ENCODE measurements around the gene SULF2. TPM values are rescaled to one million over a fixed set of nuclear protein-coding genes. Genes with fewer than 3 reads are reported as not detected.

The SULF2 gene
- total RNA-seq, 1 donor from 2014 or later = 39.7 TPM

DNA sequence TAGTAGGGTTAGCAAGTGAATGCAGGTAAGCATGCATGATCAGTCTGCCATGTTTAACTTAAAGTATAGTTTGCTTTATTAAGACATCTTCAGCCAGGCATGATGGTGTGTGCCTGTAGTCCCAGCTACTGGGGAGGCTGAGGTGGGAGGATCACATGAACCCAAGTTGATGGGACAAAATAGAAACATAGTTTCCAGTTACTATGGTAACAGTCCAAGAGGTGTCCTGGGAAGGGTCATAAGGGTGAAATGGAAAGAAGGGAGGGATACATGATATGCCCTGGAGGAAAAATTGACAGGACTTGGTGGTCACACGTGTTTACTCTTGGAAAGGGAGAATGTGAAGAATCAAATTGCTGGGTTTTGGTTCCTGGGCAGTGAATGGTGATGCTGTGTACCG, 139.6 kb downstream of the SULF2 start:
- no peak for DNase-seq (ENCODE audit: low spot score)
- intact Hi-C loops (cut with DNase I) = no loop called here

DNA sequence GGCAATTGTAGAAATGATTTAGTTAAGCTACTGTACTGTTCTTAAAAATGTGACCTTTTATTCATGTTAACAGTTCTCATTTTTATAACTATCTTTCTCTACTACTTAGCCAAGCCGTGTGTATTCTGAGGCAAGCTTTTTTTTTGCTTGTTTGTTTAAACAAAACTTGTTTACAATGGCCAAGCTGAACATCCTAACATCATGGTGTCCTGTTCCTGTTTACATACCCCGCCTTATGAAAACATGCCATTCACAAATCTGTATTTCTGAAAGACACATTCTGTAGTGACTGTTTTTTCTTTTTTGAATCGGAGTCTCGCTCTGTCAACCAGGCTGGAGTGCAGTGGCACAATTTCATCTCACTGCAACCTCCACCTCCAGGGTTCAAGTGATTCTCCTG, 142.7 kb downstream of the SULF2 start:
- DNase-seq (ENCODE audit: low spot score) = no peak
- intact Hi-C loops (cut with DNase I) = no loop called here

DNA sequence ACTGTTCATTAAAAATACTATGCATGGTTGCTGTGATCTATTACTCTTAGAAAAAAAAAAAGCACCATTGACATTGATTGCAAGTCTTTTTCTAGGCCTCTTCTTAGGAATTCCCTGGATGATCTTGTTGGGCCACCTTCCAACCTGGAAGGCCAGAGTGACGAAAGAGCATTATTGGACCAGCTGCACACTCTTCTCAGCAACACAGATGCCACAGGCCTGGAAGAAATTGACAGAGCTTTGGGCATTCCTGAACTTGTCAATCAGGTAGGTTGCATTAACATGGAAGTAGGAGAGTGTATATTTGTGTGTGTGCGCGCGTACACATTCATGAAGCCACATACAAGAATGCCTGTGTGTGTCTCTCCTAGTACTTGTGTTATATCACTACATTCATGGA, 143.2 kb downstream of the SULF2 start:
- no peak for DNase-seq (ENCODE audit: low spot score)
- intact Hi-C loops (cut with DNase I) = no loop called here

DNA sequence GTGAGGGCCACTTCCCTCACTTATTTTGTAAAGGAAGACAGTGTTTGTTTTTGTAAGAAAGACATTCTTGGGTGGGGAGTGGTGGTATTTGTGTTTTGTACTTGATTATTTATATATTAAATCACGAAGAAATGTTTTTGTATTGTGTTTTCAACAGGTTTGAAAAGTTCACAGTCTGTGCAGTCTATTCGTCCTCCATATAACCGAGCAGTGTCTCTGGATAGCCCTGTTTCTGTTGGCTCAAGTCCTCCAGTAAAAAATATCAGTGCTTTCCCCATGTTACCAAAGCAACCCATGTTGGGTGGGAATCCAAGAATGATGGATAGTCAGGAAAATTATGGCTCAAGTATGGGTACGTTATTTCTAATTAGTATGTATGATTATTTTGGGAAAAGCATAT, 146.4 kb downstream of the SULF2 start:
- intact Hi-C loops (cut with DNase I) = no loop called here

DNA sequence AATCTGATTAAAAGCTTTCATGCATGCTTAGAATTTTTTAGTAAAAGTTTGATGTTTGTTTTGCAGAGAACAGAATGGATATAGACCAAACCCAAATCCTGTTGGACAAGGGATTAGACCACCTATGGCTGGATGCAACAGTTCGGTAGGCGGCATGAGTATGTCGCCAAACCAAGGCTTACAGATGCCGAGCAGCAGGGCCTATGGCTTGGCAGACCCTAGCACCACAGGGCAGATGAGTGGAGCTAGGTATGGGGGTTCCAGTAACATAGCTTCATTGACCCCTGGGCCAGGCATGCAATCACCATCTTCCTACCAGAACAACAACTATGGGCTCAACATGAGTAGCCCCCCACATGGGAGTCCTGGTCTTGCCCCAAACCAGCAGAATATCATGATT, 150.0 kb downstream of the SULF2 start:
- DNase-seq (ENCODE audit: low spot score) = no peak
- intact Hi-C loops (cut with DNase I) = no loop called here

More for the DNA sequence above, 146.4 kb downstream of the SULF2 start:
- DNase-seq (ENCODE audit: low spot score) = no peak

DNA sequence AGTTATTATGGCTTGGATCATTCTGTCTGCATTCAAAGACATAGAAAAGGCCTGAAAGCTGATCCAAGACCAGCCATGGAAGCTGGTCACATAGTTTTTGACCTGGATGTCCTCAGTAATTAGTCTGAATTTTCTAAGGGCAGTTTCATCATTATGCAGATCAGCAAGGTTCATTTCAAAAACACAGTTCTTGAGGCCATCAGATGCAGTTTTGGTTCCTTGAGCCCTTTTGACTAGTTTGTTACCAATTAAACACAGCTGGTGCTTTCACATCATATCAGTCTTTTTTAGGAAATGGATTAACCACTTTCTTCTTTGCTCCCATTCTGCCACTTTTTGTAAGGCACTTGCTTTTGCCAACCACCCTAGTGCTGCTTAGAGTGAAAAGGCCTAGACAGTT, 154.2 kb downstream of the SULF2 start:
- no peak for DNase-seq (ENCODE audit: low spot score)
- intact Hi-C loops (cut with DNase I) = no loop called here

DNA sequence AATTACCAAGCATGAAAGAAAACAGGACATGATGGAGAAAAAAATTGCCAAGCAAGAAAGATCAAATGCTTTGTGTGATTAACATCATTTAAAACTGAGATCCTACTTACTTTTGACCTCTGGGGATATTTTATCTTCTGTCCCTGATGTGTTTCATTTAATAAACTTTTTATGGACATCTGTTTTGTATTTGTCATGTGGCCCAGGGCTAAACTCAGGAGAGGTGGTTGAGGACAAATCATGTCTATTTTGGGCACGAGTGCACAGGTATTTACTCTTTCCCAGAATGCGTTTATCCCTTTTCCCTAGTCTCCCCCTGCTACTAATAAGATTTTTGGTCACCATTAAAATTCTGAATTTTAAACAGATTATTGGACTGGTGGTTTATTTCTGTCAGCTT, 155.4 kb downstream of the SULF2 start:
- intact Hi-C loops (cut with DNase I) = no loop called here
- no peak for DNase-seq (ENCODE audit: low spot score)

DNA sequence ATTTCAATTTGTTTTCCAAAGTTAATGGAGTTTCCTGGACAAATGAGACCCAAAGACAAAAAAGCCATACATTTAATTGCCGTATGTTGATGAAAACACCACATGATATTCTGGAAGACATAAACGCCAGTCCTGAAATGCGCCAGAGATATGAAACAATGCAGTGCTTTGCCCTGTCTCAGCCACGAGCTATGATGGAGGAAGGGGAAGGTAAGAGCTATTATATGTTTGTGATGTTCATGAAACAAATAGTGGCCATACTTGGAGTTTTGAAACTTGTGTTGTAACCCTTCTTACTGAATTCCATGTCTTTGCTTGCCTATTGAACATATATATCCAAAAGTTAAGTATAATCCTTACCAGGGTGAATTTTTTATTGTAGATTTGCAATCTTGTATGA, 157.7 kb downstream of the SULF2 start:
- intact Hi-C loops (cut with DNase I) = no loop called here
- DNase-seq (ENCODE audit: low spot score) = no peak

DNA sequence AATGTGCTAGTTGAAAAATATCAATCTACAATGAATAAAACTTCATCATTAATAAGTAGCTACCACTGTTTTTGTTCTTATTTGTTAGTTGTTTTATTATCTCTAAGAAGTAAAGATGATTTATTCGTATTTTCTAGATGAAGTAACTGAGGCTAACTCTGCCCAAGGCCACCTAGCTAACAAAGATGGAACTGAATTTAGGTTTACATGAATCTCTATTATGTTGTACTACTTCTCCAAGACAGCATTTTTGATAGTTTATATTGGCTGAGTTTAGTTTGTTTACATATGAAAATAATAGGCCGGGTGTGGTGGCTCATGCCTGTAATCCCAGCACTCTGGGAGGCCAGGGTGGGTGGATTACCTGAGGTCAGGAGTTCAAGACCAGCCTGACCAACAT, 162.1 kb downstream of the SULF2 start:
- DNase-seq (ENCODE audit: low spot score) = no peak
- intact Hi-C loops (cut with DNase I) = loop anchor here (5.0 kb wide), 4 partner anchors 121 to 426 kb away; partner anchors contain the start of gene NCOA3

DNA sequence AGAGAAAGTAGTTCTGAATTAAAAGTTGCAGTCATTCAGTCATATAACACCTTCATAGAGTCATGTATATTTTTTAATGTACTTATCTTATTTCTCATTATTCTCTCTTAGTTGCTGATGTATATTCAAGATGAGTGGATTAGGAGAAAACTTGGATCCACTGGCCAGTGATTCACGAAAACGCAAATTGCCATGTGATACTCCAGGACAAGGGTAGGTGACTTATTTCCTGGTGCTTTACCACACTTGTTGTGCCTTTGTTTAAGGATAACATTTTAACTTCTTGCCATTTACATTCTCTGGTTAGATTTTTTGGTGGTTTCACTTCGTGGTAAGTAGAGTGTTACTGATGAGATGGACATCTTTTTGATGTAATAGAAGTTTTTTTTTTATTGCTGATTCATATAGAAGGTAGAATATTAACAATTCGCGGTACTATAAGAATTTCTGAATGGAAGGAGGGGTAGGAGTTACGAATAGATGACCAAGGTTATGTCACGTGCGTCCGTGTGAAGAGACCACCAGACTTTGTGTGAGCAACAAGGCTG, 163.1 kb downstream of the SULF2 start:
- intact Hi-C loops (cut with DNase I) = loop anchor here (5.0 kb wide), 4 partner anchors 120 to 425 kb away; partner anchors contain the start of gene NCOA3
- no peak for DNase-seq (ENCODE audit: low spot score)

DNA sequence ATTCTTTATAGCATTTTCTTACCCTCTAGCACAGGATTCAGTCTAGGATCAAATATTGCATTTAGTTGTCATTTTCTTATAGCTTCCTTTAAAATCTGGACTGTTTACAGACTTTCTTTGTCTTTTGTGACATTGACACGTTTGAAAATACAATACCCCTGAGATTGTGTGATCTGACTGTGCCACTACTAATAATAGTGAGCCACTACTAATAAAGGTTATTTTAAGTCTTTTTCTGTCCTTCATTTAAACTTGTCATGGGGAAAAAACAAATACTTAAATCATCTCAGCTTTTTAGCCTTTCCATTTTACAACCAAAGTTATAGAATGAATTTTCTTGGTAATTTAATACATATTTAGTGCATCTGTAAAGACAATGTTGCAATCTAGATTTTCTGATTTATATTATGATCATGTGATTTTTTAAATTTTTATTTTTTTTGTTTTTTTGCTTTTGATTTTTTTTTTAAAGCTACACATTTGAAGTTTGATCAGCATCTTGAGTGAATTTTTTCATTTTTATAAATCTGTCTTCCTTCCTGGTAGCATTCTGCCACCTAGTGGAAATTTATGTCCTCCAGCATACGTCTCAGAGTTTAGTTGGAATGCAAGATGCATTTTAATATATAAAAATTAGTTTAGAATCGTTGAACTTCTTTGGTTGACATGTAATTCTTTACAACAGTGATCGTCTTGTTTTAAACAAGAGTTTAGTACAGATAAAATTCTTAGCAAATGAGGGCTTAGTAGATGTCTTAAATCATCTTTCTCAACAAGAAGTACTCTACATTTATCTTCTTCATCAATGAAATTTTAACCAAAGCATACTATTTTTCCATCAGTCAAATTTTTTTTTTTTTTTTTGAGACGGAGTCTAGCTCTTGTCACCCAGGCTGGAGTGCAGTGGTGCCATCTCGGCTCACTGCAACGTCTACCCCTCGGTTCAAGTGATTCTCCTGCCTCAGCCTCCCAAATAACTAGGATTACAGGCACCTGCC, 164.2 kb downstream of the SULF2 start:
- intact Hi-C loops (cut with DNase I) = loop anchor here (5.0 kb wide), 4 partner anchors 119 to 424 kb away; partner anchors contain the start of gene NCOA3
- no peak for DNase-seq (ENCODE audit: low spot score)

DNA sequence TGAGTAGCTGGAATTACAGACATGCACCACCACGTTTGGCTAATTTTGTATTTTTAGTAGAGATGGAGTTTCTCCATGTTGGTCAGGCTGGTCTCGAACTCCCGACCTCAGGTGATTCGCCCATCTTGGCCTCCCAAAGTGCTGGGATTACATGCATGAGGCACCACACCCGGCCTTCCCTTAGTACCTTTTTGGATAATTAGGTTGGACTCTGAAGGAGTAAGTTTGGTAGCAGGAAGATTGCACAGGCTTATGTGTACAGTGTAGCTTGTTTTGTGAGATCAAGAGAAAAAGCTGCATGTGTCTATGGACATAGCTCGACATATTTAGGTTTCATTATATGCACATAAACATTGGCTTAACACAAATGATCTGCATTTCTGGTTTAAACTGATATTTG, 166.8 kb downstream of the SULF2 start:
- intact Hi-C loops (cut with DNase I) = loop anchor here (5.0 kb wide), 1 partner anchor 221 kb away; no protein-coding TSS in a partner anchor

DNA sequence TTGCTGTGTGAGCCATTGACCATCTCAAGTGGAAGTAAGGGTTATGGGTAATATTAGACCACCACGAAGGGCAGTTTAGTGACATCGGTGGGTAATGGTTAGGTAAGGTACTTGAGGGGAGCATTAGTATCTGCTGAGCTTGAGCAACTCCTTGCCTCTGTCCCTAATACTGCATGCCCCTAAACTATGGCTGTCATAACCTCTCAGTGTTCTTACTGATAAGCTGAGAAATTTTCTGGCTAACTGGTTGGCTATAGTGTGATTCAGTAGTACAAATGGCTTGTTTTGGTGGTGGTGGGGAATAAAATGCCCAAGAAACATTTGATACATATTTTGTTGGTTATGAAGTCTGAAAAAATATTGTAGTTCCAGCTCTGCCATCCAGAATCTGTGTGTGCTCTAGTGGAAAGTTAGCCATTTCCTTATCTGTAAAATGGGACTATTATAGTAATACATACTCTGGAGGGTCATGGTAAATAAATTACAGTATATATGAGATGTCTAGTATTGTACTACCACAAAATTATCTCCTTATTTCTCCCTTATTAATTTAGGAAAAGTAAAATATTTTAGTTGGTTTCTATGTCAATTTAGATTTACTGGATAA, 170.5 kb downstream of the SULF2 start:
- no peak for DNase-seq (ENCODE audit: low spot score)
- intact Hi-C loops (cut with DNase I) = loop anchor here (5.0 kb wide), 1 partner anchor 218 kb away; no protein-coding TSS in a partner anchor

More for the DNA sequence above, 166.8 kb downstream of the SULF2 start:
- no peak for DNase-seq (ENCODE audit: low spot score)

DNA sequence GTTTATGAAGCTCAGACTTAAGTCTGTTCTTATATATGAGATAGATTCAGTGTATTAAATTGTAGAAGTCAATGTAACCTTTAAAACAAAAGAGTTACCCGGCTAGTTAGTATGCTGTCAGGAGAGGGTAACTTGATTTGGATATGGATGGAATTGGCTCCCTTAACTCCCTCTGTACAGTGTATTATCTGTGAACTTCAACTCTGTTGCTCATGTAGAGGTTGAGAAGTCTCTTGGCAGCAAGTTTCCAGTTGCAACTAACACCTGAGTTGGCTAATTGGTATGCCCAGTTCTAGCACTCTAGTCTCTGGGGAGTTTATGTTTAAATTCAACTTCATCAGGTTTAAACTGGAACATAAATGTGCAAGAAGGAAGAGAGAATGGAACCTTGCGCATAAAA, 172.6 kb downstream of the SULF2 start:
- no peak for DNase-seq (ENCODE audit: low spot score)
- intact Hi-C loops (cut with DNase I) = no loop called here

DNA sequence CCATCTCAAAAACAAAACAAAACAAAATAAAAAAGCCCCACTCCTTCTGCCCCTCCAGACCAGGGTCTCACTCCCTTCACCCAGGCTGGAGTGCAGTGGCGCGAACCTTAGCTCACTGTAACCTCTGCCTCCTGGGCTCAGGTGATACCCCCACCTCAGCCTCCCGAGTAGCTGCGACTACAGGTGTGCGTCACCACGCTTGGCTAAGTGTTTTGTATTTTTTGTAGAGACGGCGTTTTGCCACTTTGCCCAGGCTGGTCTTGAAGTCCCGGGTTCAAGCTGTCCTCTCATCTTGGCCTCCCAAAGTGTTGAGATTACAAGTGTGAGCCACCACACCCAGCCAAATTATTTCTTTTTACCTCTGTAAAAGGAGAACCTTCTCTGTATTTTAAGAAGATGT, 173.5 kb downstream of the SULF2 start:
- intact Hi-C loops (cut with DNase I) = no loop called here
- no peak for DNase-seq (ENCODE audit: low spot score)

DNA sequence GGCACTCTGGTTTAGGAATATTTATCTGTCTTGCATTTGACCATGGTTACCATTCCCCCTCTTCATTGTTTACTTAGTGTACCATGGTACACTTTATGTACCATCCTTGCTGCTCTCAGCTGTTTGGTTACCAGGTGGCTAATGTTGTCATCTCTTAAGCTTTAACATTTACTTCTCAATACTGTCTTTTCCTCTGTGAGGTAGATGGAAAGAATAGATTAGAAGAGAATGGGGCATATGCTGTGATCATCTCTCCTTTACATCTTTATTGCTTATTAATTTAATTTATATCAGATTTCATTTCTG, 174.4 kb downstream of the SULF2 start:
- DNase-seq (ENCODE audit: low spot score) = no peak
- intact Hi-C loops (cut with DNase I) = no loop called here

DNA sequence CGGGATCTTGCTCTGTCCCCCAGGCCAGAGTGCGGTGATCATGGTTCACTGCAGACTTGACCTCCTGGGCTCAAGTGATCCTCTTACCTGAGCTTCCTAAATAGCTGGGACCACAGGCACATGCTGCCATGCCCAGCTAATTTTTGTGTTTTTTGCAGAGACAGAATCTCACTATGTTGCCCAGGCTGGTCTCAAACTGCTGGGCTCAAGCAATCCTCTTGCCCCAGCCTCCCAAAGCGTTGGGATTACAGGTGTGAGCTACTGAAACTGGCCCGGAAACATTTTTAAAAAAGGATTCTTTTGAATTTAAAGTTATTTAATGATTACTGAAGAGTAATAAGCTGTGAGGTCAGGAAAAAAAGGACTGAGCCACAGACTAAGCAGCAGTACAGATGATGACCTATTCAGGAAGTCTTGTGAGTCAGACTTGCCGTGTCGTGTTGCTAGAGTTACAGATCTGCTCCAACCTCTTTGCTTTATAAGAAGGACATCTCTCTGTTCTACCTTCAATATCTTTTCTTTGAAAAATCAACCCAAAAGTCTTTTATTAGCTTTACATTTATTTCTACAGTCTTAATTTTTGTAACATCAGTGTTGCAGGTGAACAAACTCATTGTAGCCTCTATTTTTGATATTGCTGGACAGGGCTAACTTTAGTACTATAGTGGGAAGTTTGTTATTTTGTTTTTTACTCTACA, 174.9 kb downstream of the SULF2 start:
- no peak for DNase-seq (ENCODE audit: low spot score)
- intact Hi-C loops (cut with DNase I) = no loop called here

DNA sequence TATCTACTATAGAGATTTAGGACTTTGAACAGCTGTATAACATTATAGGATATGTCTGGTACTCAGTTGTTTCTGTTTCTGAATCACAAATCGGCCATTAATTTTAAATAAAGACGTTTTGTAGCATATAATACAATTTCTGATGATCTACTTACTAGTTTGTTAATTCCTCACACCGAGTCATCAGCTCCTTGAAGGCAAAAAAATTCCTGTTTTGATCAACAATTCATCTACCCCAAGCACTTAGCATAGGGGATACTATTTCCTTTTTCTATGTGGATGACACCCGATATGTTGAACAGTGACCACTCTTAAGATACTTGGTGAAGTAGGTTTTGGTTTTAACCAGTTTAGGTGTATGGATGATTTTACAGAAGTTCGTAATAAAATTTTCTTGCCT, 176.3 kb downstream of the SULF2 start:
- intact Hi-C loops (cut with DNase I) = no loop called here
- DNase-seq (ENCODE audit: low spot score) = no peak

Measured in cardiac septum (tissue), 1 donor.